Lower lobe of right lung (tissue), 2 donors: ENCODE measurements around the gene CDK11A. TPM values are rescaled to one million over a fixed set of nuclear protein-coding genes. Genes with fewer than 3 reads are reported as not detected.

Source experiments
- ATAC-seq, 2 donors: fragments of 200-7000 bp; cut with Tn5 transposase; one replicate each; pipeline ENCODE4 v1.9.1; 2020 to 2022; ENCODE audit warnings: mild to moderate bottlenecking in 2 of 2, moderate library complexity in 2 of 2
- DNase-seq: peaks from one replicate; pipeline ENCODE4 v3.0.0-alpha.2; 2020
- H3K27ac ChIP-seq: fragments of 200-600 bp; one replicate; pipeline ENCODE4 v1.8.0; 2022
- H3K27me3 ChIP-seq: fragments of 200-600 bp; one replicate; pipeline ENCODE4 v1.8.0; 2022; ENCODE audit warnings: low read depth
- H3K36me3 ChIP-seq: fragments of 200-600 bp; one replicate; pipeline ENCODE4 v1.8.0; 2022; ENCODE audit warnings: mild to moderate bottlenecking
- H3K4me1 ChIP-seq: fragments of 200-600 bp; one replicate; pipeline ENCODE4 v1.8.0; 2022
- H3K4me3 ChIP-seq: fragments of 200-600 bp; one replicate; pipeline ENCODE4 v1.8.0; 2022; ENCODE audit warnings: mild to moderate bottlenecking
- H3K9me3 ChIP-seq: fragments of 200-600 bp; one replicate; pipeline ENCODE4 v1.8.0; 2022
- intact Hi-C: fragments of 100-400 bp; cut with DNase I; formaldehyde crosslinking; loops from one replicate; pipeline ENCODE4 v1.11.0; 2022
- total RNA-seq: library from RNA; stranded (reverse); fragmentation: NEBNext Ultra II Directional; extraction: Animal tissue kit (Norgen Biotek cat#: 25700); gene quantifications from one replicate; pipeline ENCODE4 v1.2.1, GENCODE V29; 2021
- TF ChIP-seq, protein P1 (sequence below): fragments of 200-600 bp; IDR thresholded peaks from one replicate; pipeline ENCODE4 v1.8.0; 2022; ENCODE audit warnings: antibody characterized with exemption, mild to moderate bottlenecking
- donor health status: DM: no; HTN: yes; CAD: no; lungs with severe emphysema.

Gene CDK11A
- total RNA-seq, 1 donor from 2014 or later: 56.1 TPM

GRCh38 chr1:1756661-1757421 lies 32.7 kb upstream of the CDK11A start:
- peaks cover 24% of the 10 kb centered on the region for H3K4me1 ChIP-seq
- H3K4me3 ChIP-seq: no peak overlapping the region
- peaks cover 92% of the 10 kb centered on the region for H3K36me3 ChIP-seq
- H3K27me3 ChIP-seq: no peaks in the 10 kb centered on the region
- no peak for ATAC-seq
- H3K27ac ChIP-seq: peak overlapping the region; percentile 70
- TF ChIP-seq, protein P1, sequence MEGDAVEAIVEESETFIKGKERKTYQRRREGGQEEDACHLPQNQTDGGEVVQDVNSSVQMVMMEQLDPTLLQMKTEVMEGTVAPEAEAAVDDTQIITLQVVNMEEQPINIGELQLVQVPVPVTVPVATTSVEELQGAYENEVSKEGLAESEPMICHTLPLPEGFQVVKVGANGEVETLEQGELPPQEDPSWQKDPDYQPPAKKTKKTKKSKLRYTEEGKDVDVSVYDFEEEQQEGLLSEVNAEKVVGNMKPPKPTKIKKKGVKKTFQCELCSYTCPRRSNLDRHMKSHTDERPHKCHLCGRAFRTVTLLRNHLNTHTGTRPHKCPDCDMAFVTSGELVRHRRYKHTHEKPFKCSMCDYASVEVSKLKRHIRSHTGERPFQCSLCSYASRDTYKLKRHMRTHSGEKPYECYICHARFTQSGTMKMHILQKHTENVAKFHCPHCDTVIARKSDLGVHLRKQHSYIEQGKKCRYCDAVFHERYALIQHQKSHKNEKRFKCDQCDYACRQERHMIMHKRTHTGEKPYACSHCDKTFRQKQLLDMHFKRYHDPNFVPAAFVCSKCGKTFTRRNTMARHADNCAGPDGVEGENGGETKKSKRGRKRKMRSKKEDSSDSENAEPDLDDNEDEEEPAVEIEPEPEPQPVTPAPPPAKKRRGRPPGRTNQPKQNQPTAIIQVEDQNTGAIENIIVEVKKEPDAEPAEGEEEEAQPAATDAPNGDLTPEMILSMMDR: no peak
- intact Hi-C loops: no loop called here
- no peaks in the 10 kb centered on the region for H3K9me3 ChIP-seq
- DNase-seq: no peak

GRCh38 chr1:1755852-1756251 lies 31.7 kb upstream of the CDK11A start:
- no peaks in the 10 kb centered on the region for H3K27me3 ChIP-seq
- intact Hi-C loops: no loop called here
- TF ChIP-seq, protein P1: no peak
- no peak for ATAC-seq
- H3K36me3 ChIP-seq: peaks cover 82% of the 10 kb centered on the region
- peaks cover 24% of the 10 kb centered on the region for H3K4me1 ChIP-seq
- DNase-seq: no peak
- H3K4me3 ChIP-seq: no peak overlapping the region
- no peaks in the 10 kb centered on the region for H3K9me3 ChIP-seq
- H3K27ac ChIP-seq: no peak overlapping the region

DNA sequence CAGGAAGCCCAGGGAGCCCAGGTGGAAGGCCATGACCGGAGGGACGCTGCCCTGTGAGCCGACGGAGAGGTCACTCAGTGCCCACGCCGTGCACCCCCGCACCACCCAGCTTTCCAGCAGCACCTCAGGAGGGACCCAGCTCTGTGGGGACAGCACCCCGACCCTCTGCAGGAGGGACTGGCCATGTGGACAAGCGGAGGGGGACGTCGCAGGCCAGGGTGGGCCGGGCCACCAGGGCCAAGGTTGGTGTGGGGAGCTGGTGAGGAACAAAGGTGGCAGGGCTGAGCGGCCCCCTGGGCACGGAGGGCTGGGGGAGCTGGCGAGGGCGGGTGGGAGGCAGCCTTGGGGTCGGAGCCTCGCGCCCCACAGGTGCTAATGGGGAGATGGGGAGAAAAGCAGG lies 31.3 kb upstream of the CDK11A start:
- peaks cover 24% of the 10 kb centered on the region for H3K4me1 ChIP-seq
- H3K9me3 ChIP-seq: no peaks in the 10 kb centered on the region
- H3K36me3 ChIP-seq: peaks cover 78% of the 10 kb centered on the region
- no peaks in the 10 kb centered on the region for H3K27me3 ChIP-seq
- ATAC-seq: no peak
- intact Hi-C loops: no loop called here
- H3K4me3 ChIP-seq: no peak overlapping the region
- no peak for DNase-seq
- H3K27ac ChIP-seq: no peak overlapping the region
- TF ChIP-seq, protein P1: no peak

DNA sequence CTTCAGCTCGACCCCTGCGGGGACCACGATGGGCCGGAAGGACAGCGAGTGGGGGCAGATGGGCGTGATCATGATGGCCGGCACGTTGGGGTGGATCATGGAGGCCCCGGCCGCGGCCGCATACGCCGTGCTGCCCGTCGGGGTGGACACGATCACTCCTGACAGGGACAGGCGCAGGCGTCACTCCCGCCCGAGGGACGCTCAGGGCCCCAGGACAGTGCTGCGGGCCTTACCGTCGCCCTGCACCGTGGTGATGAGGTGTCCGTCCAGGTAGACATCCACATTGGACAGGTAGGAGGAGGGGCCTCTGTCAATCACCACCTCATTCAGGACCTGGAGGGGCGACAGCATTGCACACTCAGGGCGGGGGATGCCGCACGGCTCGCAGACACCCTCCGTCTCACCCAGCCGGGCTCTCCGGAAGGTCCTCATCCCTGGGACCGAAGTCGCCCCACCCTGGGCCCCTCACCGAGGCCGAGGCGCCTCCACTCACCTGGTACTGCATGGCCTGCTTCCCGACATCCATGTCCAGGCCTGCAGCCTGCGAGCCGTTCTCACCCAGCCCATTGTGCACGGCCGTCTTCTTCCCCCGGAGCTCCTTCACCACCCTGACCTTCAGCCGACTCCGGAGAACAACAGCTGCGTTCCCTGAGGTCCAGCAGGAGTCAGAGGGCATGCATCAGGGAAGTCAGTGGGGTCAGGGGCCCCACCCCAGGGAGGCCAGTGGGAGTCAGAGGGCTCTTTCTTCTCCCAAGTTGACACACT lies 30.1 kb upstream of the CDK11A start:
- ATAC-seq (no peak), DNase-seq (no peak)
- peaks cover 19% of the 10 kb centered on the region for H3K4me1 ChIP-seq
- H3K4me3 ChIP-seq: no peak overlapping the region
- H3K27ac ChIP-seq: no peak overlapping the region
- TF ChIP-seq, protein P1: no peak
- H3K27me3 ChIP-seq: no peaks in the 10 kb centered on the region
- H3K36me3 ChIP-seq: peaks cover 66% of the 10 kb centered on the region
- H3K9me3 ChIP-seq: no peaks in the 10 kb centered on the region
- intact Hi-C loops: no loop called here

GRCh38 chr1:1753607-1754005 lies 29.4 kb upstream of the CDK11A start:
- TF ChIP-seq, protein P1: no peak
- Histone ChIP-seq H3K9me3 (no peaks in the 10 kb centered on the region), H3K27me3 (no peaks in the 10 kb centered on the region), H3K36me3 (peaks cover 63% of the 10 kb centered on the region), H3K27ac (no peak overlapping the region), H3K4me3 (no peak overlapping the region), H3K4me1 (peaks cover 14% of the 10 kb centered on the region)
- ATAC-seq: no peak
- DNase-seq: no peak
- intact Hi-C loops: no loop called here
